CD4-positive, alpha-beta T cell treated with Interleukin-4 for 1 hour (primary cell): ENCODE measurements around the gene PDE6A.
A peak's percentile ranks its signal among the peaks of the same experiment; 100 is the strongest.
"Not testable (repeated sequence)": the region's sequence is repeated elsewhere in the genome, so short reads cannot be mapped to it uniquely, and the experiment has no call there.

Experiments used
- DNase-seq, 2 donors: peaks; one replicate each; pipeline ENCODE4 v3.0.0-alpha.2; 2020 to 2022

PDE6A gene

GRCh38 chr5:149951138-149951749 is 6.7 kb upstream of the PDE6A start:
- DNase-seq = no peak

- no peak for DNase-seq
Measured at GRCh38 chr5:149948993-149949392, 4.4 kb upstream of the PDE6A start.

- DNase-seq = no peak
Measured at GRCh38 chr5:149946118-149946517, 1.5 kb upstream of the PDE6A start.

- not testable (repeated sequence) for DNase-seq
Measured at GRCh38 chr5:149943177-149943949, 1.2 kb downstream of the PDE6A start.

GRCh38 chr5:149942741-149943169 is 1.8 kb downstream of the PDE6A start:
- not testable (repeated sequence) for DNase-seq

GRCh38 chr5:149942199-149942598 is 2.4 kb downstream of the PDE6A start:
- DNase-seq = no peak

- no peak for DNase-seq
Measured at GRCh38 chr5:149941795-149942194, 2.8 kb downstream of the PDE6A start.

- DNase-seq = no peak
Measured at GRCh38 chr5:149940941-149941644, 3.5 kb downstream of the PDE6A start.

GRCh38 chr5:149940077-149940574 is 4.5 kb downstream of the PDE6A start:
- peak in 1 of 2 donors; percentile 23 for DNase-seq

- no peak for DNase-seq
Measured at GRCh38 chr5:149939546-149939945, 5.0 kb downstream of the PDE6A start.

GRCh38 chr5:149938791-149939358 is 5.7 kb downstream of the PDE6A start:
- DNase-seq = peak in 1 of 2 donors; percentile 78

- no peak for DNase-seq
Measured at GRCh38 chr5:149938279-149938678, 6.3 kb downstream of the PDE6A start.

GRCh38 chr5:149937610-149938009 is 7.0 kb downstream of the PDE6A start:
- DNase-seq = no peak

GRCh38 chr5:149936700-149937091 is 7.9 kb downstream of the PDE6A start:
- DNase-seq = no peak

GRCh38 chr5:149936044-149936699 is 8.4 kb downstream of the PDE6A start:
- no peak for DNase-seq

GRCh38 chr5:149935431-149935901 is 9.1 kb downstream of the PDE6A start:
- DNase-seq = no peak

GRCh38 chr5:149932445-149933350 is 11.9 kb downstream of the PDE6A start:
- no peak for DNase-seq

- no peak for DNase-seq
Measured at GRCh38 chr5:149931992-149932436, 12.6 kb downstream of the PDE6A start.

GRCh38 chr5:149930749-149931574 is 13.6 kb downstream of the PDE6A start:
- no peak for DNase-seq

GRCh38 chr5:149930043-149930748 is 14.4 kb downstream of the PDE6A start:
- no peak for DNase-seq
